Activated CD8-positive, alpha-beta T cell treated with anti-CD3 and anti-CD28 coated beads for 36 hours (primary cell): ENCODE data around the gene IFITM10. TPM values are rescaled to one million over a fixed set of nuclear protein-coding genes. Genes with fewer than 3 reads are reported as not detected.

Experiments
- ATAC-seq: fragments of 200-7000 bp; cut with Tn5 transposase; one replicate; pipeline ENCODE4 v1.10.0; 2021; ENCODE audit warnings: mild to moderate bottlenecking, moderate library complexity
- CTCF ChIA-PET: fragments of 350-600 bp; sonication (Branson Sonifier 250); formaldehyde crosslinking; loops from one replicate; lab custom pipeline; 2021; ENCODE audit warnings: antibody characterized with exemption; lab: Charles Lee
- POLR2A ChIA-PET: fragments of 350-600 bp; sonication (Branson Sonifier 250); formaldehyde crosslinking; loops from one replicate; lab custom pipeline; 2021; ENCODE audit warnings: antibody characterized with exemption; lab: Charles Lee
- DNase-seq: peaks from one replicate; pipeline ENCODE4 v3.0.0-alpha.2; 2020
- H3K27ac Mint-ChIP-seq: one replicate; pipeline ENCODE4 v1.8.0; 2021; ENCODE audit warnings: mild to moderate bottlenecking, mixed read lengths
- H3K27me3 Mint-ChIP-seq: one replicate; pipeline ENCODE4 v1.8.0; 2021; ENCODE audit warnings: mixed read lengths
- H3K36me3 Mint-ChIP-seq: one replicate; pipeline ENCODE4 v1.8.0; 2021; ENCODE audit warnings: low read depth, mixed read lengths
- H3K4me1 Mint-ChIP-seq: one replicate; pipeline ENCODE4 v1.8.0; 2021; ENCODE audit warnings: low read depth, mixed read lengths
- H3K4me3 Mint-ChIP-seq: one replicate; pipeline ENCODE4 v1.8.0; 2021; ENCODE audit warnings: mild to moderate bottlenecking, moderate library complexity, mixed read lengths
- H3K9me3 Mint-ChIP-seq: one replicate; pipeline ENCODE4 v1.8.0; 2021; ENCODE audit warnings: mixed read lengths
- intact Hi-C: fragments of 100-400 bp; cut with micrococcal nuclease; formaldehyde crosslinking; loops from one replicate; pipeline ENCODE4 v1.10.0; 2022
- total RNA-seq, 2 experiments: library from RNA; stranded (reverse); gene quantifications; one replicate each; pipeline ENCODE4 v1.2.3, GENCODE V29; 2021
- TF ChIP-seq, protein P1 (sequence below): fragments of 200-600 bp; IDR thresholded peaks from one replicate; pipeline ENCODE4 v1.8.0; 2022; ENCODE audit warnings: antibody characterized with exemption, mild to moderate bottlenecking

Gene IFITM10
- total RNA-seq, 2 experiments from 2014 or later: 0.07 to 0.31 TPM

GRCh38 chr11:1734641-1735081 lies 15.7 kb downstream of the IFITM10 start:
- DNase-seq (no peak), ATAC-seq (no peak)
- TF ChIP-seq, protein P1, sequence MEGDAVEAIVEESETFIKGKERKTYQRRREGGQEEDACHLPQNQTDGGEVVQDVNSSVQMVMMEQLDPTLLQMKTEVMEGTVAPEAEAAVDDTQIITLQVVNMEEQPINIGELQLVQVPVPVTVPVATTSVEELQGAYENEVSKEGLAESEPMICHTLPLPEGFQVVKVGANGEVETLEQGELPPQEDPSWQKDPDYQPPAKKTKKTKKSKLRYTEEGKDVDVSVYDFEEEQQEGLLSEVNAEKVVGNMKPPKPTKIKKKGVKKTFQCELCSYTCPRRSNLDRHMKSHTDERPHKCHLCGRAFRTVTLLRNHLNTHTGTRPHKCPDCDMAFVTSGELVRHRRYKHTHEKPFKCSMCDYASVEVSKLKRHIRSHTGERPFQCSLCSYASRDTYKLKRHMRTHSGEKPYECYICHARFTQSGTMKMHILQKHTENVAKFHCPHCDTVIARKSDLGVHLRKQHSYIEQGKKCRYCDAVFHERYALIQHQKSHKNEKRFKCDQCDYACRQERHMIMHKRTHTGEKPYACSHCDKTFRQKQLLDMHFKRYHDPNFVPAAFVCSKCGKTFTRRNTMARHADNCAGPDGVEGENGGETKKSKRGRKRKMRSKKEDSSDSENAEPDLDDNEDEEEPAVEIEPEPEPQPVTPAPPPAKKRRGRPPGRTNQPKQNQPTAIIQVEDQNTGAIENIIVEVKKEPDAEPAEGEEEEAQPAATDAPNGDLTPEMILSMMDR: no peak
- intact Hi-C loops: no loop called here
- peaks cover 25% of the 10 kb centered on the region for H3K4me1 Mint-ChIP-seq
- no peak overlapping the region for H3K27ac Mint-ChIP-seq
- ChIA-PET POLR2A (no interaction called here), CTCF (interaction anchor here (1.3 kb wide), 1 partner anchor 98 kb away, joined by 5 read pairs; no protein-coding TSS in a partner anchor)
- H3K4me3 Mint-ChIP-seq: no peak overlapping the region
- peaks cover 20% of the 10 kb centered on the region for H3K9me3 Mint-ChIP-seq
- H3K27me3 Mint-ChIP-seq: peaks cover 10% of the 10 kb centered on the region
- peaks cover 5% of the 10 kb centered on the region for H3K36me3 Mint-ChIP-seq

DNA sequence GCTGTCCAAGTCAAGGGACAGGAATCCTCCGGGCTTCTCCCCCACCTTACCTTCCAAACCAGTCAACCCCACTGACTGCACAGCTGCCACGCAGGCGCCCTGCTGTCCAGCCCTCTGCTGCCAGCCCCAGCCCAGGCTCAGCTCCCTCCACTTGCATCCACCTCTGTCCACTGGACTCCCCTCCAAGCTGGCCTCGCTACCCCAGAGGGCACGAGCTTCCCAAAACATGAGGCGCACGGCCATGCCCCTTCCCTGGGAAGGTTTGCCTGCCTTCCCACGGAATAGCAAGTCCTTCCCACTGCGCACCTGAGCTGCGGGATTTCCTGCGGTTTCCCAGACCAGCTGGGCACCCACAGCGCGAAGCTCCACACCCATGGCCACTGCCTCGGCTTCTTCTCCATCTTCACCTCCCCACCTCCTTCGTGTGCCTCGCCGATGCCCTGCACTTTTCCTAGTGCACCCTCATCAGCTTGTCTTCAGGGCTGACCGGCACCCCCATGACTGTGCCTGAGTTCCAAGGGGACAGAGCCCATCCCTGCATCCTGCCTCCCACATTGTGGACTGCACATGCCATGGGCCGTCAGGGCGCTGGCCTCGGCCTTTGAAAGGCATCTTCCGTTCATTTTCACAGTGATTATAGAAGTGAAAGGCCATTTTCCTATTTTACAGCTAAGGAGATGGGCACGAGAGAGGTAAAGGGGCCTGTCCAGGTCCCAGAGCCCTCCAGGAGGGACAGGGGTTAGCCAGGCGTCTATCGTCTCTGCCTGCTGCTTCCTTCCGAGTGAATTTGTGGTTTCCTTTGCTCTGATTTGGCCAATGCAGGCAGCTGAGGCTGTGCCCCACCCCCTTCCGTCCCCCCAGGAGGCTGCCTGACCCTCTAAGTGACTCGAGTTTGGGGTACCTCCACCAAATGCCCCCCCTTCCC lies 16.4 kb downstream of the IFITM10 start:
- Mint-ChIP-seq H3K36me3 (peaks cover 5% of the 10 kb centered on the region), H3K27ac (no peak overlapping the region), H3K27me3 (peaks cover 10% of the 10 kb centered on the region), H3K9me3 (peaks cover 20% of the 10 kb centered on the region), H3K4me1 (peaks cover 31% of the 10 kb centered on the region), H3K4me3 (no peak overlapping the region)
- DNase-seq: no peak
- CTCF ChIA-PET: interaction anchor here (1.3 to 1.8 kb wide), 3 partner anchors 40 to 99 kb away, joined by 4 to 5 read pairs (median 5); no protein-coding TSS in a partner anchor
- no peak for ATAC-seq
- intact Hi-C loops: no loop called here
- POLR2A ChIA-PET: interaction anchor here (0.7 kb wide), 1 partner anchor 17 kb away, joined by 3 read pairs; no protein-coding TSS in a partner anchor
- TF ChIP-seq, protein P1: no peak

DNA sequence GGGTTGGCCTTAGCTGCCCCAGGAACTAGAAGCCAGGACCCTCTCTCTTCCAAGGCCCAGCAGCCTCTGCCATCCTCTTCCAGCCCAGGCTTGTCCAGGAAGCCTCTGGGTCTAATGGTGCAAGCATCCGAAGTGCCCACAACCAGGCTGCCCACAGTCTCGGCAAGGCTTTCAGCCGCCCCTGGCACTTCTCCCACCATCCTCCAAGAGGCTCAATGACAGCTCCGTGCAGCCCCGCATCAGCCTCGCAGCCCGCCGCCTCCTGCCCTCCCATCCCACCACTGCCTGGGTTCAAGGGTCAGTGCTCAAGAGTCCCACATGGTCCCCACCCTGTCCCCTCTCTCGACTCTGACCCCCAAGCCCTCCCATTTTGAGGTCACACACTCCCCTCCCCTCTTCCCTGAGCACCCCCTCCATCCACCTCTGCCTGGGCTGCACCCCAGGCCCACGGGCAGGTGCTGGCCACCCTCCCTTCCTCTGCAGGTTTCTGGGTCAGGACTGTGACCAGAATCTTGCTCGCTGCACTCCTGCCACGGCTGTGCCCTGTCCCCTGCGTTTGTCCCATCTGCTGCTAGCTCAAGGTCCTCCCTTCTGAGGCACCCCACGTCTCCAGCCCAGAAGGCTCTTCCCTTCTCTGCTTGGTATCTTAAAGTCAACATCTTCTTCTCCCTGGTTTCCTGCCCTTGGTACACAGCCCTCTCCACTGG lies 17.2 kb downstream of the IFITM10 start:
- Mint-ChIP-seq H3K4me1 (peaks cover 39% of the 10 kb centered on the region), H3K4me3 (no peak overlapping the region), H3K27ac (no peak overlapping the region), H3K36me3 (peaks cover 5% of the 10 kb centered on the region), H3K9me3 (peaks cover 20% of the 10 kb centered on the region), H3K27me3 (peaks cover 8% of the 10 kb centered on the region)
- TF ChIP-seq, protein P1: no peak
- POLR2A ChIA-PET: interaction anchor here (0.7 kb wide), 1 partner anchor 18 kb away, joined by 3 read pairs; no protein-coding TSS in a partner anchor
- DNase-seq: no peak
- no peak for ATAC-seq
- CTCF ChIA-PET: interaction anchor here (1.3 to 1.8 kb wide), 3 partner anchors 39 to 100 kb away, joined by 4 to 5 read pairs (median 5); no protein-coding TSS in a partner anchor
- intact Hi-C loops: no loop called here

- POLR2A ChIA-PET: no interaction called here
- H3K27me3 Mint-ChIP-seq: peaks cover 8% of the 10 kb centered on the region
- H3K4me1 Mint-ChIP-seq: peaks cover 46% of the 10 kb centered on the region
- peaks cover 19% of the 10 kb centered on the region for H3K9me3 Mint-ChIP-seq
- H3K36me3 Mint-ChIP-seq: peaks cover 5% of the 10 kb centered on the region
- TF ChIP-seq, protein P1: no peak
- no peak overlapping the region for H3K4me3 Mint-ChIP-seq
- DNase-seq (no peak), ATAC-seq (no peak)
- intact Hi-C loops: no loop called here
- CTCF ChIA-PET: interaction anchor here (1.5 to 1.8 kb wide), 2 partner anchors 38 to 80 kb away, joined by 4 to 5 read pairs; no protein-coding TSS in a partner anchor
- no peak overlapping the region for H3K27ac Mint-ChIP-seq
Observed at GRCh38 chr11:1732418-1733008, 17.9 kb downstream of the IFITM10 start.
